Keratinocyte (primary cell): ENCODE measurements around the gene RAB3D. TPM values are rescaled to one million over a fixed set of nuclear protein-coding genes. Genes with fewer than 3 reads are reported as not detected.

Experiments used
- DNase-seq: peaks from one replicate; pipeline ENCODE4 v3.0.0-alpha.2; 2011; ENCODE audit warnings: low read depth, missing footprints, low spot score
- FAIRE-seq: peaks from 2 replicates; lab custom pipeline; 2011; peaks lifted over from hg19 to GRCh38; lab: Jason Lieb, UNC
- H2AFZ ChIP-seq: 2 replicates; pipeline ENCODE4 v1.6.0; 2012; ENCODE audit warnings: low read length, control low read depth, inconsistent platforms; ENCODE audit not compliant: control insufficient read depth
- H3K27ac ChIP-seq: 2 replicates; pipeline ENCODE4 v1.5.1; 2011; ENCODE audit warnings: low read length; ENCODE audit not compliant: control insufficient read depth, insufficient read depth
- H3K27me3 ChIP-seq: 3 replicates; pipeline ENCODE4 v1.6.0; 2011; ENCODE audit warnings: low read length; ENCODE audit not compliant: control insufficient read depth, insufficient read depth; ENCODE audit errors: extremely low read depth
- H3K36me3 ChIP-seq, 2 experiments: 2 replicates in 1 of 2; 3 replicates in 1 of 2; pipeline ENCODE4 v1.5.1; 2011; ENCODE audit warnings: low read length in 2 of 2, mild to moderate bottlenecking in 1 of 2; ENCODE audit not compliant: control insufficient read depth in 2 of 2, insufficient read depth in 2 of 2; ENCODE audit errors: extremely low read depth in 1 of 2
- H3K4me1 ChIP-seq: 3 replicates; pipeline ENCODE4 v1.5.1; 2011; ENCODE audit warnings: low read length; ENCODE audit not compliant: control insufficient read depth, insufficient read depth; ENCODE audit errors: extremely low read depth
- H3K4me2 ChIP-seq: 3 replicates; pipeline ENCODE4 v1.6.0; 2011; ENCODE audit warnings: low read depth, low read length; ENCODE audit not compliant: control insufficient read depth, insufficient read depth; ENCODE audit errors: extremely low read depth
- H3K4me3 ChIP-seq, 3 experiments: fragments of 200-600 bp in 1 of 3; sonication (generic) in 1 of 3; 2 replicates in 2 of 3; 3 replicates in 1 of 3; pipeline ENCODE4 v1.5.1; 2011 to 2016; ENCODE audit warnings: low read length in 3 of 3, mild to moderate bottlenecking in 3 of 3, control low read depth in 2 of 3, inconsistent platforms in 1 of 3, low read depth in 1 of 3, mixed read lengths in 1 of 3, mixed run types in 1 of 3, moderate library complexity in 1 of 3; ENCODE audit not compliant: control insufficient read depth in 2 of 3, insufficient read depth in 2 of 3; ENCODE audit errors: extremely low read depth in 1 of 3
- H3K79me2 ChIP-seq: 2 replicates; pipeline ENCODE4 v1.6.0; 2012; ENCODE audit warnings: low read length; ENCODE audit not compliant: control insufficient read depth, insufficient read depth
- H3K9ac ChIP-seq: 3 replicates; pipeline ENCODE4 v1.6.0; 2011; ENCODE audit warnings: low read length; ENCODE audit not compliant: control insufficient read depth, insufficient read depth; ENCODE audit errors: extremely low read depth
- H3K9me1 ChIP-seq: 3 replicates; pipeline ENCODE4 v1.6.0; 2011; ENCODE audit warnings: low read length; ENCODE audit not compliant: control insufficient read depth, insufficient read depth; ENCODE audit errors: extremely low read depth
- H3K9me3 ChIP-seq: 2 replicates; pipeline ENCODE4 v1.5.1; 2012; ENCODE audit warnings: low read depth, low read length; ENCODE audit not compliant: control insufficient read depth
- H4K20me1 ChIP-seq: 3 replicates; pipeline ENCODE4 v1.6.0; 2011; ENCODE audit warnings: low read length; ENCODE audit not compliant: control insufficient read depth, insufficient read depth; ENCODE audit errors: extremely low read depth
- CTCF ChIP-seq, 3 experiments: IDR thresholded peaks in 1 of 3; conservative IDR thresholded peaks in 1 of 3; optimal IDR thresholded peaks in 1 of 3; 2 replicates in 2 of 3; 3 replicates in 1 of 3; pipeline versions ENCODE3 to v1.5.1; 2011; ENCODE audit warnings: low read length in 3 of 3, mild to moderate bottlenecking in 3 of 3, moderate library complexity in 2 of 3, control low read depth in 1 of 3, inconsistent platforms in 1 of 3; ENCODE audit not compliant: insufficient read depth in 2 of 3; ENCODE audit errors: extremely low read depth in 1 of 3
- EZH2 ChIP-seq: IDR thresholded peaks from one replicate; pipeline ENCODE4 v1.6.1; 2012; ENCODE audit warnings: inconsistent platforms, mild to moderate bottlenecking, low read length, moderate library complexity
- dilution Hi-C: fragments of 300-500 bp; cut with MboI; formaldehyde crosslinking; loops from one replicate; pipeline ENCODE4 v1.7.0; 2020; ENCODE audit warnings: low sequenced_read_pairs; ENCODE audit not compliant: extremely low pct_ligation_motif_present
- polyA plus RNA-seq, 5 experiments: library from polyadenylated mRNA; depleted of rRNA in 3 of 5; stranded (reverse) in 3 of 5; stranded (forward) in 1 of 5; unstranded in 1 of 5; fragments of >200 nt; gene quantifications; 1 replicate in 1 of 5; 2 replicates in 3 of 5; 3 replicates in 1 of 5; pipeline versions ENCODE4 v1.2.1 to v1.2.3, GENCODE V29; 2011 to 2012; ENCODE audit warnings: missing spikeins in 2 of 5, low read depth in 1 of 5, low replicate concordance in 1 of 5

Gene RAB3D
- polyA plus RNA-seq, 1 donor (not counting 4 experiments of a cell fraction or from before 2014, with no cell fraction given), result 63.1 TPM

DNA sequence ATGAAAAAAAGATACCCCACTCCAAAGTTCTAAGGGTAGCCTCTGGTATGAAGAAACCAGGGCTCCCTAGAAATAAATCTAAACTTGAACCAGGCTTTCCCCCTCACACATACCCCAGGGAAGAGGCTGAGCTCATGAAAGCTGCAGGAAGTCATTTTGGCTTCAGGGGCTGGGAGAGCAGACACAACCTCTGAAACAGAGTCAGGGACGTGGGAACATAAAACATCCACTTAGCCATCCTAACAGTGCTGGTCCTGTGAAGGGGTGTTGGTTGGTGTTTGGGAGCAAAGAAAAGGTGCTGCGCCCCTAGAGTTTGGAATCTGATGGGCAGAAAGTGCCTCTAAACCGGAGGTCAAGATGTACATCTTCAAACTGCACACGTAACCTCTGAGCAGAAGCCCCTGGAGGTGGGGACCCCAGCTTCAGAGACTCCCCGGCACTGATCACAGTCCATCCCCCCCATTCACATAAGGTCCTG, 15.8 kb downstream of the RAB3D start:
- Histone ChIP-seq H3K79me2 (no peaks in the 10 kb centered on the region), H3K36me3 (peaks cover 1 to 15% of the 10 kb centered on the region in 2 experiments), H3K9me3 (no peaks in the 10 kb centered on the region), H3K27me3 (no peaks in the 10 kb centered on the region), H3K9me1 (peaks cover 5% of the 10 kb centered on the region), H3K27ac (peak overlapping the region; percentile 57), H3K9ac (no peak overlapping the region), H2AFZ (no peak overlapping the region), H3K4me3 (peak overlapping the region in 1 of 3 experiments; percentile 43), H3K4me1 (peaks cover 24% of the 10 kb centered on the region), H4K20me1 (no peaks in the 10 kb centered on the region), H3K4me2 (peak overlapping the region; percentile 77)
- DNase-seq, result no peak
- TF ChIP-seq CTCF (optimal IDR thresholded peaks at IDR 0.05 in 1 of 3, IDR thresholded peaks at IDR 0.05 in 1 of 3, conservative IDR thresholded peaks at IDR 0.05 in 1 of 3; ENCODE audit: extremely low read depth in 1 of 3, insufficient read depth in 2 of 3, low read length in 3 of 3) (no peak), EZH2 (no peak)
- no peak for FAIRE-seq
- dilution Hi-C loops, result no loop called here

DNA sequence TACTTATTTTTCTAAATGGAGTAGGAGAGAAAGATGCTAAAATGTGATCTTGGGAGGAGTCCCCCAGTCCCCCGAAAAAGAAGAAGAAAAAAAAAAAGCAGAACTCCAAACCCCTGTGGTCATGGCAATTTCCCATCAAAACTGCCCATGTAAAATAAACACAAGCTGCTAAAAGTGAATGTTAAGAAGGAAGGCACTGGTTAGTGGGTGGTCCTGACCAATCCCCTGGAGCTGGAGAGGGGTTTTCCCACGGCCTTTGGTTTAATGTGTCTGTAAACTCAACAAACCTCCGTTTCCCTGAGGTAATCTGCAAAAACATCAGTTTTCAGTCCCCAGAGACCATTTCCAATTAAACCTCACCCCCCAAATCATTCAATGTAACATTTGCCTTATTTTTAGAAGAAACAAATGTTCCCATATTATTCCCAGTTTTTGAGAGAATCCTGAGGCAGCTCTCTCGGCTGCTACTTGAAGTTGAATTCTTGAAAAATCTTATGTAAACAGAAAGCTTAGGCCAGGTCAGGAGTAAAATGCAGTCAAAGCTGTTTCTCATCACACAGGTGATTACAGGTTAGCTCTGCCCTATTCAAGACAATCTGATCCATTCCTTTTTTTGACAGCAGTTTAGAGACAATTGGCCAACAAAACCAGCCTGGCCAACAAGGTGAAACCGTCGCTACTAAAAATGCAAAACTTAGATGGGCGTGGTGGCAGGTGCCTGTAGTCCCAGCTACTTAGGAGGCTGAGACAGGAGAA, 17.0 kb downstream of the RAB3D start:
- Histone ChIP-seq H3K4me1 (peaks cover 24% of the 10 kb centered on the region), H3K9ac (no peak overlapping the region), H3K36me3 (peaks cover 1 to 15% of the 10 kb centered on the region in 2 experiments), H3K79me2 (no peaks in the 10 kb centered on the region), H2AFZ (no peak overlapping the region), H3K4me3 (no peak overlapping the region), H3K27me3 (no peaks in the 10 kb centered on the region), H3K9me1 (peaks cover 5% of the 10 kb centered on the region), H3K4me2 (no peak overlapping the region), H4K20me1 (no peaks in the 10 kb centered on the region), H3K9me3 (no peaks in the 10 kb centered on the region), H3K27ac (no peak overlapping the region)
- no peak for TF ChIP-seq EZH2
- TF ChIP-seq CTCF (optimal IDR thresholded peaks at IDR 0.05 in 1 of 3, IDR thresholded peaks at IDR 0.05 in 1 of 3, conservative IDR thresholded peaks at IDR 0.05 in 1 of 3; ENCODE audit: extremely low read depth in 1 of 3, insufficient read depth in 2 of 3, low read length in 3 of 3), result no peak
- DNase-seq (no peak), FAIRE-seq (no peak)
- dilution Hi-C loops, result no loop called here
